ENCODE measurements around the gene SMARCA4.

GRCh38 chr19:11059511-11060358 is 98.9 kb downstream of the SMARCA4 start:
- TF ChIP-seq ZNF274 (IDR thresholded peaks at IDR 0.05; ENCODE audit: low read depth, low read length) (no peak), YY1 (IDR thresholded peaks at IDR 0.05; ENCODE audit: insufficient read depth, insufficient read length) (no peak), SUZ12 (IDR thresholded peaks at IDR 0.05; ENCODE audit: extremely low read depth, insufficient read depth, insufficient read length) (no peak)

Measured in NT2/D1 (cell line).